Stimulated activated CD4-positive, alpha-beta T cell treated with anti-CD3 and anti-CD28 coated beads, TNF-alpha, amount 100 ng/mL, for 1 hour (primary cell): ENCODE results near the gene TADA1.
A peak's percentile ranks its signal among the peaks of the same experiment; 100 is the strongest.
"Not testable (repeated sequence)": the region's sequence is repeated elsewhere in the genome, so short reads cannot be mapped to it uniquely, and the experiment has no call there.

ENCODE experiments used
- DNase-seq, 3 donors: peaks; one replicate each; pipeline ENCODE4 v3.0.0-alpha.2; 2020; ENCODE audit warnings: low read depth in 3 of 3, low spot score in 1 of 3

TADA1 gene

DNA sequence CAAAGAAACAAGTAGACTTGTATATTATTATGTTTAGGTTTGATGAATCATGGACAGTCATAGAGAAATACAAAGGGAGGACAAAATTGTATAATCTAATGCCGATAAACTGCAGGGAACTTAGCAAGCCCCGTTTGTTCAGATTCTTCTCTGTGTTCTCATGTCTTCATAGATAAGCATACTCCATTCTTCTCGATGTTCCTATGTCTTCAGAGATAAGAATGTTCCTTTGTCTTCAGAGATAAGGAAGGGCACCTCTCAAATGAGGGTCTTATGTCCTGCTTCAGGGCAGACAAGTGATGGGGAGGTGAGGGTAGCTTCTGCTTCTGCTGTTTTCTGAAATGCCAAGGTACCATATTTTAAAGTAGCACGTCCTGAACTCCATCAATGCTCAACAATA, 19.7 kb upstream of the TADA1 start:
- no peak for DNase-seq

DNA sequence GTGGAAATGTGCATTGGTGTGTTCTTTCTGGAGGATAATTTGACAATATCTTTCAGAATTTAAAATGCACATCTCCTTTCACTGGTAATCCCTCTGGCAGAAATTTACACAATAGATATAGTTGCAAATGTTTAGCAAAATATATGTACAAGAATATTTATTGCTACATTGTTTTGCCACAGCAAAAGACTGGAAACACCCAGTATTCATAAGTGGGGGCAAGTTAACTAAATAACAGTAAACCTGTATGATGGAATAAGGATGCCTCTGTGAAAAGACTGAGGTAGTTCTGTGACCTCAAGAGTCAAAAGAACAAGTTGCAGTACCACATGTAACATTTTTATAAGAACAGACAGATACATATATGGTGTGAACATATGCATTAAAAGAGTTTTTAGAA, 13.7 kb upstream of the TADA1 start:
- DNase-seq: no peak

DNA sequence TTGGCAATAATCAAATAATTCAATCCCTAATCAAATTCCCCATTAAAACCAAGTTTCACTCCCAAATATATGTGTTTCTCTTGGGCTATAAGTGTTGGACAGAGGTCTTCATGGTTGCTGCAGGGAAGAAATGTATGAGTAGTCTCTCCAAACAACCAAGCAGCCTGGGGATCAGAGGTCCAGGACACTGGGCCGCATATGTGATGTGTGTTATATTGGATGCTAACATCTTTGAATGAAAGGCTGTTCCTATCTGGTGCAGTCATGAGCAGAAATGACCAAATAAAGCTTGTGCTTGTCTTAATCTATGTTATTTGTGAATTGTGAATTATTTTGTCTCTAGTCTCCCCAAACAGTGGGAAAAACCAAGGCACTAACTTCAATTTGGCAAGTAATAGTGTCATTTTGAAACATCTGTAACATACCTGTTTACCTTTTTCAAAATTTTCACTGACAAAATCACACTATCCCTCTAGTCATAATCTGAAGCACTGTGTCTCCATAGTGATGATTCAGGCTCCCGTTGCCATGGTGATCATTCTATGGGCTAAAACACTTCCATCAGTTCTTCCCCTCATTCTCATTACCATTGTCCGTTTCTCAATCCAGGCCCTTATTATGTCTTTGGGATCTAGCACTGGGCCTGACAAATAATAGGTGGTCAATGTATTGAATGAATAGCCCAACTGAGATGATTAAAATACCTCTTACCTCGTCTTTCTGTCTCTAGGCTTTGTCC, 12.5 kb upstream of the TADA1 start:
- DNase-seq: no peak

DNA sequence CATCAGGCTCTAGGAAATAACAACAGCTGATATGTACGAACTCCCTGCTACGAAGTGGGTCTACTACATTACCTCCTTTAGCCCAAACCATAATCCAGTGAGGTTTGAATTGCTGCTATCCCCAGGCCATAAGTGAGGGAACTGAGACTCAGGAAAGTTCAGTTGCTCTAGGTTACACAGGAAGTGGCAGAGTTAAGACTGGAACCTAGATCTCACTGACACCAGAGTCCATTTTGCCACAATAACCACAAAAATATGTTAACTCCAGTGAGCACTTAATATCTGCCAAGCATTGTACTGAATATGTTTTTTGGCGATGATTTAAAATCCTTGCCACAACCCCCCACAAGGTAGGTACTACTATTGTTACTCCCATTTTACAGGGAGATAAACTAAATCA, 8.9 kb upstream of the TADA1 start:
- no peak for DNase-seq

DNA sequence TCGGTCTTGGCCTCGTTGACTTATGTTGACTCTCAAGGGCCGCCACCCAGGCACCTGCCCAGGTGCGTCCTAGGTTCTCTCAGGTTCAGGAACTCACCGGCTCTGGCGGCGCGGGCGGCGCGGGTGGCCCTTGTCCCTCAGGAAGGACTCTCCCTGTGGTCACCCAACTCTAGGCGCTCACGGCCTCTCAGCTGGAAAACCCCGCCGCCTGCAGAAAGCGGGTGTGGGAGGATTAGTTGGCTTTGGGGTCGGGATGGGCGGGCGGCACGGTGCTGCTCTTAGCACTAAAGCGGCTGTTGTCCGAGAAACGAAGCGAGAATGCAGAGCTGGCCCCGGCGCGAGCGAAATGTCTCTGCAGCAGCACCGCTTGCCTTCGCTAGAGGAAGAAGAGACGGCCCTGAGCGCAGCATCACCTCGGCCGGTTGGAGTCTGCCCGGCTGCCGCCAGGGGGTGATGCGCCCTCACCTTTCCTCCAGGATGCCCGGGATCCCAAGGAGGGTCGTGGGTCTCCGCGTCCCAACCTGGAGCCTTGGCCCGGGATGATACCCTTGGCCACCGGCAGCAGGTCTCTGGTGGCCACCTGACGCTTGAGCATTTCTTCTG, 8.1 kb upstream of the TADA1 start:
- peak in 1 of 3 donors; percentile 7 for DNase-seq

DNA sequence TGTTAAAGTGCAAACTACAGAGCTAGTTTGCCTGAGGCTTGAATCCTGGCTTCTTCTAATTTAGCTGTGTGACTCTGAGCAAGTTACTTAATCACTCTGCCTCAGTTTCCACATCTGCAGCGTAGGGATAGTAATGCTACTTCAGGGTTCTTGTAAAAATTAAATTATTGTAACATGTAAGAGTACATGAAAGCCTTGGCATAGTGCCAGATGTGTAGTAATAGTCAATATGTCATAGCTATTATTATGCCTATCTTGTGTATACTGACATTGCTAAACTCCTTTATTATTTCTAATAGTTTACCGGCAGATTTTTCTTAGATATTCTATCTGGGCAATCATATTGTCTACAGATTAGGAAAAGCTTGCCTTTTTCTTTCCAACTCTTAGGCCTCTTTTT, 6.8 kb upstream of the TADA1 start:
- DNase-seq: no peak

DNA sequence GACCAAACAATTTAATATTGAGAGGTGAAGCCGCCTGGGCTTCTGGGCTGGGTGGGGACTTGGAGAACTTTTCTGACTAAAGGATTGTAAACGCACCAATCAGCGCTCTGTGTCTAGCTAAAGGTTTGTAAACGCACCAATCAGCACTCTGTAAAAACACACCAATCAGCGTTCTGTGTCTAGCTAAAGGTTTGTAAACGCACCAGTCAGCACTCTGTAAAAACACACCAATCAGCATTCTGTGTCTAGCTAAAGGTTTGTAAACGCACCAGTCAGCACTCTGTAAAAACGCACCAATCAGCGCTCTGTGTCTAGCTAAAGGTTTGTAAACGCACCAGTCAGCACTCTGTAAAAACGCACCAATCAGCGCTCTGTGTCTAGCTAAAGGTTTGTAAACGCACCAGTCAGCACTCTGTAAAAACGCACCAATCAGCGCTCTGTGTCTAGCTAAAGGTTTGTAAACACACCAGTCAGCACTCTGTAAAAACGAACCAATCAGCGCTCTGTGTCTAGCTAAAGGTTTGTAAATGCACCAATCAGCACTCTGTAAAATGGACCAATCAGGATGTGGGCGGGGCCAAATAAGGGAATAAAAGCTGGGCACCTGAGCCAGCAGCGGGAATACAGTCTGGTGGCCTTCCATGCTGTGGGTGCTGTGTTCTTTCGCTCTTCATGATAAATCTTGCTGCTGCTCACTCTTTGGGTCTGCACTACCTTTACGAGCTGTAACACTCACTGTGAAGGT, 2.3 kb upstream of the TADA1 start:
- DNase-seq: not testable (repeated sequence)

DNA sequence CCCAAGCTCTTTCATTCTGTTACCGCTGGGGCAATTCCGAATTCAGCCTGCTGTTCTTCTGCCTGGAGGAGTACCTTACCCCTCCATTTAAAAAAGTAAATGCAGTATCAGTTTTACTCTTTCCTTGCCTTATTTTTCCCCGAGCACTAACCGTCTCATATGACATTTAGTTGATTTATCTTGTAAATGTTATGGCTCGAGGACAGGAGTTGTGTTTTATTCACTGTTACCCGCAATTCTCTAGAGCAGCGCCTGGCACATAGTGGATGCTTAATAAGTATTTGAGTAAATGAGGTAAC, 425 bp upstream of the TADA1 start:
- no peak for DNase-seq

DNA sequence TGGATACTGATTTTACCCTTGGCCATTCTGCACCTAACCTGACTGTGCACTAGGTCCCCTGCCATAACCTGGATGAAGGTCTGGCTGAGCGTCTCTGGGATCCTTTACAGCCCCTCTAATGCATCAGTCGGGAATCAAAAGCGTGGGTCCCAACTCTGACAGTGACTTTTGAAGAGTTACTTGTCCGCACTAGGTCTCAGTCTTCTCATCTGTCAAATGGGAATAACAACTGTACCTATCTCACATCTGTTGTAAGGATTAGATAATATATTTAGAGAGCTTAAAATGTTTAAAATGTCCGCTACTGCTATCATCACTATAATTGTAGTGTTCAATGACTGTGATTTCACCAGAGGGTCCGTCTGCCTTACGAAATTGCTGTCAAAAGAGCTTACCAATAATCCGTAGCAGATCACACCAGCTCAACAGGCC, 746 bp downstream of the TADA1 start:
- no peak for DNase-seq

DNA sequence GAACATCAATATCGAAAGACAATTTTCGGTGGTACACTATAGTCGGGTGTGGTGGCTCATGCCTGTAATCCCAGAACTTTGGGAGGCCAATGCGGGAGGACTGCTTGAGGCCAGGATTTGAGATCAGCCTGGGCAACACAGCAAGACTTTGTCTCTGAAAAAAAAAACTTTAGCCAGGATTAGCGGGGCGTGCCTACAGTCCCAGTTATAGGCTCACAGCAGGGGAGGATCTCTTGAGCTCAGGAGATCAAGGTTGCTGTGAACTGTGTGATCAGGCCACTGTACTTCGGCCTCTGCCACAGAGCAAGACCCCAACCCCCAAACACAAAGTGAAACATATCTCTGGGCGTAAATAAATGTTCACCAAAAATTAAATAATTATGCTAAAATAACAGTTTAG, 1.6 kb downstream of the TADA1 start:
- no peak for DNase-seq

DNA sequence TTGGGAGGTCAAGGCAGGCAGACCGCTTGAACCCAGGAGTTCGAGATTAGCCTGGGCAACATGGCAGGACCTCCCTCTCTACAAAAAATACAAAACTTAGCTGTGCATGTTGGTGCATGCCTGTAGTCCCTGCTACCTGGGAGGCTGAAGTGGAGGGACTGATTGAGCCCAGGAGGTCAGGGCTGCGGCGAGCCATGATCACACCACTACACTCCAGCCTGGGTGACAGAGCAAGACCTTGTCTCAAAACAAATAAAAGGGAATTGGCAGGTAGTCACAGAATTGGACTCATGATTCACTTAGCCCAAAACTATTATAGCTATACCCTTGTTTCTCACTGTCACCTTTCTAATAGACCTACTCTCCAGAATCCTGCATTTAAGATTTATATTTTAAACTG, 5.5 kb downstream of the TADA1 start:
- no peak for DNase-seq

DNA sequence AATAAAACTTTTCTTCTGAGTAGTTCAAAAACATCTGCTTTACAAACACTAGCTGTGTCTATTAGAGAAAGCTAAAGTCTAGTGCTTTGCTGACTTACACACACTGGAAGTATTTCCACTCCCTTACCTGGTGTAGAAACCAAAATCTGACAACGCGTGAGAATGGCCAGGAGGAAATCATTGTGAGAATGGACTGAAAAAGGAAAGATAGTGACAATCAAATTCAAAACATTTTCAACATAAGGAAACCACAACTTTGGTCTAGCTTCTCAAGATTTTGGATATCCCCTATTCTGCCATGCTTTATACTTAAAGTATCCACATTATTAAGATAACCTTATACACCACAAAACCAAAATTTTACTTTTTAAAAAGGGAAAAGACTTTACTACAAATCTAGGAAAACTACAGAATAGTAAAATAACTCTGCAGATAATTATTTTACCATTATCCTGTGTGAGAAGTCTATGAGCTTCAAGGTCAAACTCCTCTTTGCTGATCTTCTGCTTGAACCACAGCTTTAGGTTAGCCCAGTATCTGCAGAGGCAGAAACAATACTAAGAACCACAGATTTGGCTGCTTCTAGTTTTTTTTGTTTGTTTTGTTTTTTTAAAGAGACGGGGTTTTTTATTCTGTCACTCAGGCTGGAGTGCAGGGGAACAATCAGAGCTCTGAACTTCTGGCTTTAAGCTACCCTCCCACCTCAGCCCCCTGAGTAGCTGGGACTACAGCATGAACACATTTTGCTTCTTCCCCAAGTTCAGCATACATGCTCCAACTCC, 6.6 kb downstream of the TADA1 start:
- no peak for DNase-seq

DNA sequence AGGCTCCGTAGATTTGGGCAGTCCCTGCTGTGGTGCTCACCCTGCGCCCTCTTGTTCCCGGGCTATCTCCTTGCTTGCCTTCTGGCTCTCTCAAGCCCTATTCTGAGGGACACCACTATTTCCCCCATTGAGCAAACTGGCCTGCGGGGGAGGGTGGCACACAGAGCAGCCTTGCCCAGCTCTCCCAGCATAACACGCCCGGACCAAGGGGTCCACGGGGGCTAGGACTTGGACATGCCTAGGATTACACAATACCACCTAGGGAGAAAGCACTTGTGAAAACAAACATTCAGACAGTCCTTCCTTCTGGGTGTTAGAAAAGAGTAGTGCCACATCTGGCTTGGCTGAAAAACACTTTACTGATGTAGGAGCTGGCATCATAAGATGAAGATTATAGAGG, 7.4 kb downstream of the TADA1 start:
- no peak for DNase-seq

DNA sequence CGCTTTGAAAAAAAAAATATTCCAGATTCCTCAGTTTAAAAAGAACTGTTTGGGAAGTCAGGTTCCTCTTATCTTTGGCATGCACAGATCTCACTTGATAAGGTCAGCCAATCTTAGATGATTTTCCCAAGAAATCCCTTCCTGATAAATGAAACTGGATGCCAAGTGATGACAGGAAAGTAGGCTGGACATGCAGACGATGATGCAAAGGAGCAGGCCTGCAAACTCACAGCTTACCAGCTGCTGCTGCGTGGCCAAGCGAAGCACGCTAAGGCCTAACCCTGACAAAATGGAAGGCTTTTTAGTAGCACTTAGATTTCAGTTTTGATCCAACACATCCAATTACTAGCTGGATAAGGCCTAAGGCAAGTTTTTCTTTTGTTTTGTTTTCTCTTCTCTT, 10.1 kb downstream of the TADA1 start:
- DNase-seq: no peak

DNA sequence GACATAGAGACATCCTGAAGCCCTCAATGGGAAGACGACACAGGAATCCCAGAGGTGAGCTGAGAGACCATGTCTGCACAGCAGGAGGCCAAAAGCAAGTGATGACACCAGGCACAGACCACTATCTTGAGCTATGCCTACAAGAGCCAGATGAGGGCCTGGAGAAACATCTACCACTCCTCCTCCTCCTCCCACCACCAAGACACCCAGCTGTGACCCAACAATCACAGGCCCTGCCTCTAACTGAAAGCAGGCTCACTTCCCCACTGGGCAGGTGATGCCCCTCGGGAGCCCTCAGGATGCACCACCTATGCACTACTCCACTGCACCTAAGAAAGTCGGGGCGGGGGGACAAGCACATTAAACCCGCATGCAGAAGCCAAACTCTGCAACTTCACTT, 16.5 kb downstream of the TADA1 start:
- no peak for DNase-seq

DNA sequence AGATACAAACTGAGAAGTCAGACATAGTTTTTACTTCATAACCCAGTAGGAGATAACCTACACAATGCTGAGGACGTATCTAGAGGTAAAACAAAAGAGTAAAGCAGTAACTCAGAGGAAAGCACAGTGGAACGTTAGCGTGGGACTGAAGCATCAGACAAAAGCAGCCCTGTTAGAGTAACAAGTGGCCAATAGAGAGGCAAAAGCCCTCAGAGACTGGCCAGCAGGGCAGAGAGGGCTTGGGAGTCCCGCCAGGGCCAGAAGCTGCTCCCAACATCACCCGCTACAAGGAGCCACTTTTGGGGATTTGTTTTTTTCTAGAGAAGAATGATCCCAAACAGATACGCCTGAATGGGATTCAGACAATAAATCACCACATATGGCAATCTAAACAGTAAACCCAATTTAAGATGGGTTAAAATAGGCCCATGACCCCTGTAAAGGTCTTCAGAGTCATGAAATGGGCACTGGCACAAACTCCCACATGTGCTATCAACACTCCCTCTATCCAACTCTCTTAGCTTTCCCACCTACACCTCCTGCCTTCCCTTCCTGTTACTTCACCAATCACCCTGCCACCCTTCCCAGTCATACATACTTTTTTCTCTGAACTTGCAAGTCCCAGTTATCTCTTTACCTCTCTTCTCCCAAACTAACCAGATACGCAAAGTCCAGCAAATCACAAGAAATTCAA, 17.2 kb downstream of the TADA1 start:
- DNase-seq: no peak

DNA sequence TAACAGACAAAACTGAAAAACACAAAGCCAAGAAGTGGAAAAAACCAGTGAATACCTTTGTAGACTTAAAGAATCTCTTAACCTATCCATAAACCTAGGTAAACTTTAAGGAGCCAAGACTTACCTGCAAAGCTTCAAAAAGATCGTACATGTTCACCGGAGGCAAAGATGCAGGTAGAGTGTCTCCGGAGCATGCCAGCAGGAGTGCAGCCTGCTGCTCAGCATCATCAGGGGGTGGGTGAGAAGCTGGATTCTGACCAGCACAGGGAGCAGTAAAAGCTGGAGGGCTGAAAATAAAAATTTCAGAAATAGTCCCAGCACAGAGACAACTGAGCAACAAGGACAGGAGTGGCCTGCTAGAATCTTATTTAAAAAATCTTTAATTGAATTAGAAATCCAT, 18.1 kb downstream of the TADA1 start:
- DNase-seq: no peak

DNA sequence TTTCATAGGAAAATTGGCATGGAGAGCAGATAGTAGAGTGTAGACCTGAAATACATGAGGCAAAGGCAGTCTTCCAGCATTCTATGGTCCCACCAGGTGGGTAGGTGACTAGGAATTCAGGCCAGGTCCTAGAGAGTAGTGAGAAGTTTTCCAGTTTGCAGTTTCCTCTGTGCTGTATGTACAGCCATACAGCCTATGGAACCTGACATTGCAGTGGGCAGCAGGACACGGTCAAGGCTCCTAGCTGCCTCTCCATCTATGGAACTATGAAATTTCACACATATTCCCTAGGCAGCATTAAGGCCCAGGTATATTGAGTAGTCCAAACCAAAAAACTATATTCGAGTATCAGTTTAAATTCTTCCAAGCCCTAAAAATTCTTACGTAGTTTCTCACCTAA, 20.5 kb downstream of the TADA1 start:
- DNase-seq: no peak

DNA sequence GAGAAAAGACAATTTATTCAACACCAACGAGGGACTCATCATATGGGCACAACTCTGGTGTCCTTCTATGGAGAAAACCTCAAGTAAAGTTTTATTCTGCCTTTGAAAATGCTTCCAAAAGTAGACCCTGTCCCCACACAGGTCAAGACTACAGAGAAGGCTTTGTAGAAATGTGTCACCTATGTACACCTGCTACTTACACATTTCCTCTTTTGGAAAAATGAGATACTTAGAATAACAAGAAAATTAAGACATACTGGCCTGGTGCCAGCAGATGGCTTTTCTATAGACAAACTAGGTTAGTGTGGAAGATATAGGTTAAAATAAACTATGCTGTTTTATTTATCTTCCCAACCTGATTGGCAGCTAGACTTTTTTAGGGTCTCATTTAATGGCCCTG, 23.1 kb downstream of the TADA1 start:
- no peak for DNase-seq

DNA sequence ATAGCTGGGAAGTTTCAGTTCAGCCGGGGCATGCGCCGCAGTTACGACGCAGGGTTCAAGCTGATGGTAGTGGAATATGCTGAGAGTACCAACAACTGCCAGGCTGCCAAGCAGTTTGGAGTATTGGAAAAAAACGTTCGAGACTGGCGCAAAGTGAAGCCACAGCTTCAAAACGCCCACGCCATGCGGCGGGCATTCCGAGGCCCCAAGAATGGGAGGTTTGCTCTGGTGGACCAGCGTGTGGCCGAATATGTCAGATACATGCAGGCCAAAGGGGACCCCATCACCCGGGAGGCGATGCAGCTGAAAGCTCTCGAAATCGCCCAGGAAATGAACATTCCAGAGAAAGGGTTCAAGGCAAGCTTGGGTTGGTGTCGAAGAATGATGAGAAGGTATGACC, 26.9 kb downstream of the TADA1 start:
- no peak for DNase-seq

DNA sequence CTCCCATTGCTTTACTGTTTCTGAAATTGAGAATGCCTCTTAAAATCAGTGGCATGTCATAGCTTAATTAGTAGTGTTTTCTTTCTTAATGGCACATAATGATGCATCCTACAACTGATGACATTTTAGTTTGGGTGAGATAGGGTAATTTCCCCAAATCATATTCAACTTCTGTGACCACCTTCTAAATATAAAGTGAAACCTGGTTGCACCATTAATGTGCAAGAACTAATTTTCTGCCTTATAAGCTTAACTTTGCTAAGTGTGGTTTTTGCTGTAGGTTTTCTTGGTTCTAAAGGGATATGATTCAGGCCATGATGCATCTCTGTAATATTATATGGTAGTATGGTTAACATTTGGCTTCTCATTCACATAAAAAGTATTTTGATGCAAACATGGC, 27.9 kb downstream of the TADA1 start:
- no peak for DNase-seq
